IgD-negative memory B cell (primary cell): ENCODE data around the gene ITCH. TPM values are rescaled to one million over a fixed set of nuclear protein-coding genes. Genes with fewer than 3 reads are reported as not detected.
A peak's percentile ranks its signal among the peaks of the same experiment; 100 is the strongest.

Experiments used
- H3K27ac Mint-ChIP-seq, 3 donors: one replicate each; pipeline ENCODE4 v1.8.0; 2020 to 2022; ENCODE audit warnings: mild to moderate bottlenecking in 3 of 3, mixed read lengths in 3 of 3, moderate library complexity in 1 of 3
- H3K27me3 Mint-ChIP-seq: one replicate; pipeline ENCODE4 v1.8.0; 2021; ENCODE audit warnings: mixed read lengths
- H3K36me3 Mint-ChIP-seq: one replicate; pipeline ENCODE4 v1.8.0; 2020; ENCODE audit warnings: mild to moderate bottlenecking, mixed read lengths
- H3K4me1 Mint-ChIP-seq, 3 donors: one replicate each; pipeline ENCODE4 v1.8.0; 2020 to 2022; ENCODE audit warnings: mixed read lengths in 3 of 3, mild to moderate bottlenecking in 1 of 3
- H3K4me3 Mint-ChIP-seq, 4 donors: one replicate each; pipeline ENCODE4 v1.8.0; 2020 to 2022; ENCODE audit warnings: mild to moderate bottlenecking in 4 of 4, mixed read lengths in 4 of 4, moderate library complexity in 3 of 4
- H3K9me3 Mint-ChIP-seq, 3 donors: one replicate each; pipeline ENCODE4 v1.8.0; 2020 to 2021; ENCODE audit warnings: mixed read lengths in 3 of 3, mild to moderate bottlenecking in 1 of 3
- polyA plus RNA-seq: library from polyadenylated mRNA; unstranded; fragments of 300-500 nt; fragmentation: Illumina TruSeq; gene quantifications from one replicate; pipeline ENCODE4 v1.2.3, GENCODE V29; 2021

The ITCH gene
- polyA plus RNA-seq, 1 donor from 2014 or later = 33.7 TPM

DNA sequence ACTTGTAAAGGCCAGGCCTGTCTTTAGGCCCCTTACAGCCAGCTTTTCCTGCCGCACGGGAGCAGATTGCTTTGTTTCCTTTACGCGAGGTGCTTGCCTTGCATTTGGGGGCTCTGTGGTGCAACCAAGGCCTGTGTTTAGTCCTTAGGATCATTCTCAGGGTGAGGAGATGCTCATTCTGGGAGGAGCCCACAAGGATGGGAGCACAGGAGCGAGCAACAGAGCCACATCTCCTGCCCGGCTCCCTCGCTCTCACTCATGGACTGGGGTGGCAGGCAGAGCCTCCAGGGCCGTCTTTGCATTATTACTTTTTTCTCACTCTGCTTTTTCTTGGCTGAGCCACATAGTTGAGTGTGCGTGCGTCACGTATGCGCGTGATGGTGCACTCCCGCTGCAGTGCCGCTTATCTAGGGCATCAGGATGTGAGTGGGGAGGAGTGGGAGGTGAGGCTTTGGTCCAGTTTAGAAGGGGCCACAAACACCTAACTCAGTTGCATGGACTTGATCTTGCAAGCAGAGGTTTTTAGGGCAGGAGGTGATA is 172.3 kb downstream of the ITCH start:
- Mint-ChIP-seq H3K27ac (no peak overlapping the region), H3K4me3 (no peak overlapping the region), H3K36me3 (peaks cover 5% of the 10 kb centered on the region), H3K9me3 (no peaks in the 10 kb centered on the region), H3K4me1 (peaks cover 2 to 5% (median 3%) of the 10 kb centered on the region in 3 donors), H3K27me3 (no peaks in the 10 kb centered on the region)

DNA sequence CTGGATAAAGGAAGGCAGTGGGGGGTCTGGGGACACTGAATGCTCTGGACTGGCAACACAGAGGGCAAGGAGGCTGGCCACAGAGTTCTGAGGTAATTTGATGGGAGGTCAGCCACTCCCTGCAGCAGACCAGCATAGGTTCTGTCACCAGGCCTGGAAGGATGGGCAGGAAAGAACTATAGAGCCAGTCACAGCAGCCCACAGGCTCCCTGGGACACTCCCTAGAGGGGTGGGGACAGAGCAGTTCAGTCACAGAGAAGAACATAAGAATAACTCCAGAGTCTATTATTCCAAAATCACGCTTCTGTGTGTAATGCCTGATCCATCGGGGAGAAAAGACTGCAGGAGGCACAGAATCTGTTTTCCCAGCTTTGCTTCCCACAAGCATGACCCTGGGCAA is 172.8 kb downstream of the ITCH start:
- Mint-ChIP-seq H3K36me3 (peaks cover 7% of the 10 kb centered on the region), H3K27ac (no peak overlapping the region), H3K4me3 (no peak overlapping the region), H3K4me1 (peaks cover 3 to 5% (median 4%) of the 10 kb centered on the region in 3 donors), H3K9me3 (no peaks in the 10 kb centered on the region), H3K27me3 (no peaks in the 10 kb centered on the region)

DNA sequence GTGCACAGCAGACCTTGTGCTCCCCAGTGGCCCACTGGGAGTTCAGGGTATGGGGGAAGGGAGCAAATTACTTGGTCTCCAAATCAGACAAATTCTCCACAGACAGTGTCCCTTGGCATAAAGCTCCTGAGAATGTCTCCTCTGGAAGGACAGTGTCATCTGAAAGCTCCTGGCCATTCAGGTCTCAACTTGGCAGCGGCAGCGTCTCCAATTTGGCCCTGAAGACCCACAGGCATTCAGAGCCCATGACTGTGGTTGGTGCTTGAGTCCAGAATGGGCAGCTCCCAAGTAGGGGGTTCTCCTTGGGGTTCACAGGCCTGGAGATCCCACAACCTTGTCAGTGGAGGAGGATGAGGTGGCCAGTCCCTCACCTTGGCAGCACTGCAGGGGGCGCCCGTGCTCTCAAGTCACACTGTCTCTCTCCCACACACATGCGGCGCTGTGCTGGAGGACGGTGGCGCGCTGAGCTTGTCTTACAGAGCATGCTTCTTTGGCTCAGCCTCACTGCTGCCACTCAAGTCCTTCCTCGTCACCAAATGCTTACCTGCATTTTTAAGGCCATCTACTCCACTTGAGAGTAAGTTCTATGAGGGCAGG is 173.8 kb downstream of the ITCH start:
- Mint-ChIP-seq H3K27me3 (no peaks in the 10 kb centered on the region), H3K36me3 (peaks cover 10% of the 10 kb centered on the region), H3K4me3 (no peak overlapping the region), H3K27ac (no peak overlapping the region), H3K4me1 (peaks cover 4 to 14% (median 11%) of the 10 kb centered on the region in 3 donors), H3K9me3 (no peaks in the 10 kb centered on the region)

DNA sequence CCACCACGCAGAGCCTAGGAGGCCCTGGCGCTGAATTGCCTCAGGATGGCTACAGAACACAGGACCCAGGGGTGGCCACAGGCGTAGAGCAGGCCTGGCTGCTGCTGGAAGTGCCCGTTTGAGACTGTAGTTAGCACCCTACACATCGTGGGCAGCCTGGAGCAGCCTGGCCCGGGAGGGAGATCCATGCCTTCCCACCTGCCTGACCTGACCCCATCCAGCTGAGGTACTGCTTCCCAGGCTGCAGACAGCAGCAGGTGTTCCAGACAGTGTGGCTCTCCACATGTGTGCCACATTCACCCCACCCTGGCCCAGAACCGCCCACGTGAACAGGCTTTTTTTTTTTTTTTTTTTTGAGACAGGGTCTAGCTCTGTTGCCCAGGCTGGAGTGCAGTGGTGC is 174.6 kb downstream of the ITCH start:
- Mint-ChIP-seq H3K9me3 (no peaks in the 10 kb centered on the region), H3K27ac (no peak overlapping the region), H3K4me3 (no peak overlapping the region), H3K36me3 (peaks cover 10% of the 10 kb centered on the region), H3K4me1 (peaks cover 5 to 16% (median 16%) of the 10 kb centered on the region in 3 donors), H3K27me3 (no peaks in the 10 kb centered on the region)

DNA sequence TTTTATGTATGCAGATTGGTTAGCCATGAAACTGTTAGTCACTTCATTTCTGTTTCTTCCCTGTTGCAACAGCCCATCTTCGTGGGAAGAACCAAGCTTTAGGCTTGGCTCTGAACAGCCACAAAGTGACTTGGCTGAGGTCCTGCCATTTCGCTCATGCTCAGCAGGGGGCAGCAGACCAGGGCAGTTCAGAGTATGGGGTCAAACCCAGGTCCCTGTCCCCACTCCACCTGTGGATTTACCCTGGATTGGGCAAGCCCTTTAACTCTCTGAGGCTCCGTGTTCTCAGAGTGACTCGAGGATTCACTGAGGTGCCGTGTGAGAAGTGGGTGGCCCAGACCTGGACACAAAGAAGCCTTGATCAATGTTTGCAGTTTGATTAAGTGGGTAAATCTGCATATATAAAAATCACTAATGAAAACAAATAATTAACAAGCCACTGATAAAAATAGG is 175.6 kb downstream of the ITCH start:
- Mint-ChIP-seq H3K4me3 (no peak overlapping the region), H3K27me3 (no peaks in the 10 kb centered on the region), H3K36me3 (peaks cover 10% of the 10 kb centered on the region), H3K27ac (no peak overlapping the region), H3K9me3 (no peaks in the 10 kb centered on the region), H3K4me1 (peaks cover 10 to 18% (median 17%) of the 10 kb centered on the region in 3 donors)

DNA sequence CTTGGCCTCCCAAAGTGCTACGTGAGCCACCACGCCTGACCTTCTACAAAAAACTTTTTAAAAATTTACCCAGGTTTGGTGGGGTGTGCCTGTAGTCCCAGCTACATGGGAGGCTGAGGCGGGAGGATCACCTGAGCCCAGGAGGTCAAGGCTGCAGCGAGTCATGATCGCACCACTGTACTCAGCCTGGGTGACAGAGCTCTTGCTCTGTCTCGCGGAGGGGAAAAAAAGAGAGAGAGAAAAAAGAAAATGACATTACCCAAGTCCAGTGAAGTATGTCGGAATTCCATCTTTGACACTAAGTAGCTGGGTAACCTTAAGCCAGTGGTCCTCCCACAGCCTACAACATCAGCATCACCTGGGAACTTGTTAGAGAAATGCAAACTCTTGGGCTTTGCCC is 176.7 kb downstream of the ITCH start:
- no peak overlapping the region for H3K4me3 Mint-ChIP-seq
- H3K36me3 Mint-ChIP-seq = peaks cover 10% of the 10 kb centered on the region
- H3K27ac Mint-ChIP-seq = no peak overlapping the region
- peaks cover 2% of the 10 kb centered on the region for H3K27me3 Mint-ChIP-seq
- H3K9me3 Mint-ChIP-seq = no peaks in the 10 kb centered on the region
- H3K4me1 Mint-ChIP-seq = peaks cover 16 to 24% (median 20%) of the 10 kb centered on the region in 3 donors

DNA sequence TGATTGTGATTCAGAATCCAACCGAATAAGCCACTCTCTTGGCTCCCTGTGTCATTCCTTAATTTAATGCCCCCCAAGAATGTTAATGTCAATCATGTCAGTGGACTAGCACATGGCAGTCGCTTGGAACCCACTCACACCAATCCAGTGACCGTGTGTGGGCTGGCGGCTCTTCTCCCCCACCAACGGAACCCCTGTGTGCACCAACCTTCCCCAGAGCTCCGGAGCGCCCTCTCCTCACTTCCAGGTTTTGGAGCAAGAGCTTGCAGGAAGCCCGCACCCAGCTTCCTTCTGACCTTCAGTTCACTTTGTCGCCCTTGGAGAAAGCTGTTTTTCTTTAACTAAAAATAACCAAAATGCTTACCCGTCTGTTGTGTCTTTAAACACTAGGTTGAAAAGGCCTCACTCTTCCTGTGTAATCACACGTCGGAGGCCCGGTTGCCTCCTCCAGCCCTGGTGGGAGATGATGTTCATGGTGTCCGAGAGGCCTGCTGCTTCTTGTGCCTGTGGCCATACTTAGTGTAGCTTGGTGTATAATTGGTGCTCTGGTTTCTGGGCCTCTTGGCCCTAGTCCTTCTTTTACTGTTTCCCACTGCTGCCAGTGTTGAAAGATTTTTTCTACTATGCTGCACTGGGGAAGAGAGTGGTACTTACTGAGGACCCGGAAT is 177.7 kb downstream of the ITCH start:
- Mint-ChIP-seq H3K36me3 (peaks cover 8% of the 10 kb centered on the region), H3K27me3 (peaks cover 3% of the 10 kb centered on the region), H3K4me1 (peaks cover 16 to 24% (median 21%) of the 10 kb centered on the region in 3 donors), H3K4me3 (no peak overlapping the region), H3K9me3 (no peaks in the 10 kb centered on the region), H3K27ac (peak overlapping the region in 2 of 3 donors; percentile 55 to 63)

DNA sequence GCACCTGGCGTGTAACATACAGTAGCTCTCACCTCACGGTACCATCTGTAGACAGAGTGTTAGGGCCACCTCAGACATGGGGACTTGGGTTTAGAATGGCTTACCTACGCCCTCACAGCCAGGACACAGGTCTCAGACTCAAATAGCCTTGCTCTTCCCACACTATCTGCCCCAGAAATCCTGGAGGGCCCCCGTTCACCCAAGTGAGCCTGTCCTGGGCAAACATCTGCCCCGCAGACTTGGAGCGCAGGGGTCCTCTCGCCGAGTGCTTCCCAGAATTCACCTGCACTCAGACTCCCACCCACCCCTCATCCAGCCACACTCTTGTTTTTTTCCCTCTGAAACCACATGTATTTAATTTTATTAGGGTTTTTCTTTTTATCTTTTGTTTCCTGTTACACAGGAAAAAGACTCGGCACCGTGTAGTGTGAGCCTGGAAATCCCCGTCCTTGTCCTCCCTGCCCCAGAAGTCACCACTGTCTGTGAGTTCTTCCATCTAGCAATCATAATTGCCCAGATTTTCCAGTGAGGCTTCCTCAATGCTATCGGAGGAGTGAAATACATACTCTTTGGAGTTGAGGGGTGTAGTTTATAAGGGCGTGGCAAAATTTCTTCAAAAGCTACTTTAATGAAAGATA is 178.3 kb downstream of the ITCH start:
- H3K27ac Mint-ChIP-seq = peak overlapping the region in 1 of 3 donors; percentile 85
- peak overlapping the region in 1 of 4 donors; percentile 22 for H3K4me3 Mint-ChIP-seq
- H3K27me3 Mint-ChIP-seq = peaks cover 3% of the 10 kb centered on the region
- H3K36me3 Mint-ChIP-seq = peaks cover 7% of the 10 kb centered on the region
- no peaks in the 10 kb centered on the region for H3K9me3 Mint-ChIP-seq
- H3K4me1 Mint-ChIP-seq = peaks cover 16 to 24% (median 21%) of the 10 kb centered on the region in 3 donors

DNA sequence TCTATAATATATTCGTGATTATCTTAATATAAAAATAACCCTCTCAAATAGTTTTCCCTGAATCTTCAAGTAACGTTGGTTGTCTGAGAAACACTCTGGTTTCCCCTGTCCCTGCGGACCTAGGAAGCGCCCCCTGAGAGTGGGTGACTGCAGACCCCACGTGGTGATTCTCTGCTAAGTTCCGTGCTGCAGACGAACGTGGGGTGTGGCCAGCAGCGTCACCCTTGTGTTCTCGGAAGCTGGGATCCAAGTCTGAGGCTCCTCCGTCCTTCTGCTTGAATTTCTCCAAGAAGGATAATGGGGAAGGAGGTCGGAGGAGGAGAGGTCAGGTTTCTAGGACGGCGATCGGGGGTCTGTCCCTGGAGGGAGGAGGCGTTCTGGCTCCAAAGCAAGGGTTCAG is 178.8 kb downstream of the ITCH start:
- H3K27ac Mint-ChIP-seq = peak overlapping the region in 1 of 3 donors; percentile 62
- no peak overlapping the region for H3K4me3 Mint-ChIP-seq
- peaks cover 3% of the 10 kb centered on the region for H3K27me3 Mint-ChIP-seq
- peaks cover 16 to 24% (median 21%) of the 10 kb centered on the region in 3 donors for H3K4me1 Mint-ChIP-seq
- no peaks in the 10 kb centered on the region for H3K9me3 Mint-ChIP-seq
- H3K36me3 Mint-ChIP-seq = peaks cover 7% of the 10 kb centered on the region

DNA sequence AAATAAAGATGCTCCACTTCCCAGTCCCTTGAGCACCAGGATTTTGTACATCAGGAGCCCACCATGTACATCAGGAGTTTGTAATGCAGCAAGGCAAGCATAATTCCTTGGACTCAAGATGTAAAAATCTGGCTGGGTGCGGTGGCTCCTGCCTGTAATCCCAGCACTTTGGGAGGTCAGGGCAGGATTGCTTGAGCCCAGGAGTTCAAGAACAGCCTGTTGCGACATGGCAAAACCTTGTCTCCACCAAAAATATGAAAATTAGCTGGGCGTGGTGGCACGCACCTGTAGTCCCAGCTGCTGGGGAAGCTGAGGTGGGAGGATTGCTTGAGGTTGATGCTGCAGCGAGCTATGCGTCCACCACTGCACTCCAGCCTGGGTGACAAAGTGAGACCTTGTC is 179.4 kb downstream of the ITCH start:
- peaks cover 16 to 24% (median 21%) of the 10 kb centered on the region in 3 donors for H3K4me1 Mint-ChIP-seq
- H3K36me3 Mint-ChIP-seq = peaks cover 7% of the 10 kb centered on the region
- H3K27me3 Mint-ChIP-seq = peaks cover 3% of the 10 kb centered on the region
- no peaks in the 10 kb centered on the region for H3K9me3 Mint-ChIP-seq
- no peak overlapping the region for H3K4me3 Mint-ChIP-seq
- peak overlapping the region in 1 of 3 donors; percentile 62 for H3K27ac Mint-ChIP-seq

DNA sequence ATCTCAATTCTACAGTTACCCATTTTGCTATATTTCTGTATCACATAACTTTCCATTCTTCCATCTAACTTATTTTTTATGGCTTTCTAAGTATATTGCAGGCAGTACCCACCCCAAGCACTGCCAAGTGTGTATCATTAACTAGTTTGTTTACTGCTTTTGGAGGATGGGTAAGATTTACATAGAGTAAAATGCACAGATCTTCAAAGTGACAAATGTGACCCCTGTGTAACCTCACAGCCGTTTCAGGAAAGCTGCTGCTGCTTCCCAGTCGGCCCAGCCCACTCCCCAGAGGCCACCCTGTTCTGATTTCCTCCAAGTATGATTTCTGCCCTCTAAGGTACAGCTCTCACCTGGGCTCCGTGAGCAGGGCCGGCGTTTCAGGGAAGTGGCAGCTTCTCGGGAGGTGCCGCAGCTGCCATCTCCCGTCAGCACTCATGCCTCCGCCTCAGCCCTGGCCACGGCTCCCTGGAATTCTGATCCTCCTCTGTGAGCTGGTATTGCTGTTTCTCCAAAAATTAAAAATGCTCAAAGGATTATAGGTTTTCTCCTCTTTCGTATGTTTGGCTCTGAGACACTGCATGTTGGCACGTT is 180.5 kb downstream of the ITCH start:
- Mint-ChIP-seq H3K27ac (no peak overlapping the region), H3K4me1 (peaks cover 15 to 24% (median 19%) of the 10 kb centered on the region in 3 donors), H3K27me3 (peaks cover 3% of the 10 kb centered on the region), H3K36me3 (peaks cover 8% of the 10 kb centered on the region), H3K4me3 (no peak overlapping the region), H3K9me3 (no peaks in the 10 kb centered on the region)

DNA sequence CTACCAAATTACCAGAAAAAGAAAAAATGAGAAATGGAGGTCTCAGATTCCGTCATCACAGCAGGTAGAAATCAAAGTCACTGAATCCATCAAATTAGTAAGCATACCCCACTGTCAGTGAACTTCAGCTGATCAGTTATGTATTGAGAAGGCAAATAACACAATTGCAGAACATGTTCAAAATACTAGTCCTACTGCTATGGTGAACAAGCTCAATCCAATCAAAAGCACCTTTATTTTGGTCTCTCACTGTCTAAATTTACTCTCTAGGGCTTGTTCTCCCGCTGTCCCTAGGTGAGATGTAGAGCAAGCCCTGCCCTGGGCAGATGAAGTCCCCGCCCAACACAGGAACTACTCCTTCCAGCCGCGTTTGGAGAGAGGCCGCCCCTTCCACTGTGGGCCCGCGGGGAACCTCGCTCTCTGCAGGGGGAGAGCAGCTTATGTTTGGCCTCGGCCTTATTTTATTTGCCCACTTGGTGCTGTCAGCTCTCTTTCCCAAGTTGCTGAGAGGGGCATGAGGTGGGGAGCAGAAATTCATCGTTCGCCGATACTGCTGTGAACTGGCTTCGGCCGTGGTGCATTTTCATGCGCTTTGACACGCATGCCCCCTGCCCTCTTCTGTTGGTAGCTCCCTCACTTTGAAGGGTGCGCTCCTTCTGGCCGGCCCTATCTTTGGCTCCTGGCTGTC is 181.2 kb downstream of the ITCH start:
- Mint-ChIP-seq H3K27me3 (peaks cover 3% of the 10 kb centered on the region), H3K4me1 (peaks cover 14 to 24% (median 16%) of the 10 kb centered on the region in 3 donors), H3K4me3 (peak overlapping the region in 1 of 4 donors; percentile 86), H3K27ac (no peak overlapping the region), H3K36me3 (peaks cover 8% of the 10 kb centered on the region), H3K9me3 (no peaks in the 10 kb centered on the region)

DNA sequence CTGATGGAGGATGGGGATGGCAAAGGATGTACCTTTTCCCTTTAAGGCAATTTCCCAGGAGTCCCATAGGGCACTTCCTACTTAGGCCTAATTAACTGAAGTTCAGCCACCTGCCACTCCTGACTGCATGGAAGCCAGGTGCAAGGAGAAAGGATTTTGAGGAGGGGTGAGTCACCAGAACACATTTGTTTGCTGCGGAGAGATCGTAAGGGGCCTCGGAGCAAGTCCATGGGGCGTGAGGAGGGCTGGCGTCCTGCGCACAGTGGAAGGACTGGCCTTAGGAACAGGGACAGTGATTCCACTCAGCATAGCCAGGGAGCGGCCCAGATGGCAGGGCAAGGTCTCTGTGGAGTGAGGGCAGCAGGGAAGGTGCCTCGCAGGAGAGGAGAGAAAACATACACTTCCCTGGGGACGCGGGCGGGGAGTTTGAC is 183.7 kb downstream of the ITCH start:
- peaks cover 1% of the 10 kb centered on the region for H3K36me3 Mint-ChIP-seq
- peaks cover 8 to 14% (median 12%) of the 10 kb centered on the region in 3 donors for H3K4me1 Mint-ChIP-seq
- H3K27me3 Mint-ChIP-seq = peaks cover 3% of the 10 kb centered on the region
- H3K27ac Mint-ChIP-seq = peak overlapping the region in 1 of 3 donors; percentile 58
- H3K4me3 Mint-ChIP-seq = no peak overlapping the region
- no peaks in the 10 kb centered on the region for H3K9me3 Mint-ChIP-seq

DNA sequence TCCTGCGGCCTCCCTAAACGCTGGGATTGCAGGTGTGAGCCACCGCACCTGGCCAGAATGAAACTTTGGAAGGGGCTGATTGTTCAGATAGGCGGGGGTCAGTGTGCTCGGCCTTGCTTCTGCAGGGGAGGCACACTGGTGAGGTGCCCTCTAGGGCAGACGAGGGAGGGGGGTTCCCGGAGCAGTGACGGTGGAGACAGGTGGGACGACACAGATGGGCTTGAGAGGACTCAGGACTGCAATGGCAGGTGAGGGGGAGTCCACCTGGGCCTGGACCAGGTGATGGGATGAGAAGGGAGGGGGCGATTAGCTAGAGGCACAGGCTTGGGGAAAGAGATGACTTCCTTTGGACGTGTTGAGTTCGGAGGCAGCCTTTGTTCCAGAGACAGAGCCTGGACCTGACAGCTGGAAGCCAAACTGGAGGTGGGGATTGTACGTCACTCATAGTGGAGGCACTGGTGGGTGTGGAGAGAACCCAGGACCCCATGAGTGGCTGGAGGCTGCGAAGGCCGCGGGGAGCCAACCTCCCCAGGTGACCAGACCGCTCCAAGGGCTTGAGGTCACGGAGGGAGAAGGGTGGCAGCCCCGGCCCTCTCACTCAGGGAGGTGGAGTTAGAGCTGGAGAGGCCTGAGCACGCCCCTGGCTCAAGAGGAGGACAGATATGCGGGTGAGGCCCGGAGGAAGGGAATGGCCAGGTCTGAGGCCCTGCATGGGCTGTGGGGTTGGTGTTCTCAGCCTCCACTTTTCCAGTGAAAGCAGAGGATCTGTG is 185.0 kb downstream of the ITCH start:
- peaks cover 3% of the 10 kb centered on the region for H3K27me3 Mint-ChIP-seq
- peaks cover 1% of the 10 kb centered on the region for H3K36me3 Mint-ChIP-seq
- H3K4me3 Mint-ChIP-seq = no peak overlapping the region
- peaks cover 4 to 9% (median 8%) of the 10 kb centered on the region in 3 donors for H3K4me1 Mint-ChIP-seq
- peak overlapping the region in 1 of 3 donors; percentile 50 for H3K27ac Mint-ChIP-seq
- no peaks in the 10 kb centered on the region for H3K9me3 Mint-ChIP-seq
